ENCODE data around the gene ZNF418. TPM values are rescaled to one million over a fixed set of nuclear protein-coding genes. Genes with fewer than 3 reads are reported as not detected.

ZNF418 gene
- total RNA-seq, 2 experiments from 2014 or later, result 0.57 to 1.5 TPM

- no peaks in the 10 kb centered on the region; the same call in 1 of the 2 replicates for H4K20me1 ChIP-seq (ENCODE audit: insufficient read depth, low read length)
- peaks cover 27% of the 10 kb centered on the region; the same call in 1 of the 2 replicates for H3K79me2 ChIP-seq (ENCODE audit: insufficient read depth, low read depth, low read length)
- no peaks in the 10 kb centered on the region for H3K9me2 ChIP-seq (ENCODE audit: insufficient read depth, low read length)
- peaks cover 80% of the 10 kb centered on the region for H3K36me3 ChIP-seq (ENCODE audit: insufficient read depth, low read length)
- no peak for DNase-seq (ENCODE audit: low spot score)
- no peaks in the 10 kb centered on the region for H3K9me3 ChIP-seq (ENCODE audit: low read length)
- no peak overlapping the region for H3K4me2 ChIP-seq (ENCODE audit: low read length)
- POLR2A ChIA-PET, result no interaction called here
- H3K27ac ChIP-seq (ENCODE audit: low read depth, low read length, poor library complexity, severe bottlenecking), result no peak overlapping the region
- TF ChIP-seq EZH2phosphoT487 (IDR thresholded peaks at IDR 0.05; ENCODE audit: borderline replicate concordance, low read depth, low read length) (no peak), CTCF (conservative IDR thresholded peaks at IDR 0.05; ENCODE audit: low read length) (no peak)
- BruUV-seq (replicated peaks), result no TSS peak
- H2AFZ ChIP-seq (ENCODE audit: low read length), result no peak overlapping the region
- no peak overlapping the region for H3K4me3 ChIP-seq (ENCODE audit: low read depth, low read length, poor library complexity, severe bottlenecking)
- H3K4me1 ChIP-seq (ENCODE audit: insufficient read depth, low read length, poor library complexity, severe bottlenecking), result no peaks in the 10 kb centered on the region
- intact Hi-C loops (cut with micrococcal nuclease; ENCODE audit: unreplicated experiment), result no loop called here
- CTCF ChIA-PET (ENCODE audit: unreplicated experiment), result no interaction called here
These were observed 62.8 kb downstream of the ZNF418 start for GRCh38 chr19:57872450-57872849.

Other genes starting within 250 kb of the ZNF418 start
- gene ZNF154, start 226.2 kb downstream of the ZNF418 start, total RNA-seq (2014; rRNA removed; shearing (Covaris generic)), result not detected in 2 replicates
- not detected in 2 replicates for gene ZNF154, start 226.2 kb downstream of the ZNF418 start, total RNA-seq (2022)
- 9.2 and 10.8 TPM in 2 replicates for gene ZNF671, start 207.8 kb downstream of the ZNF418 start, total RNA-seq (2014; rRNA removed; shearing (Covaris generic))
- 9.8 and 11.4 TPM in 2 replicates for gene ZNF671, start 207.8 kb downstream of the ZNF418 start, total RNA-seq (2022)
- 17.3 and 36.0 TPM in 2 replicates for gene ZNF776, start 188.6 kb downstream of the ZNF418 start, total RNA-seq (2014; rRNA removed; shearing (Covaris generic))
- 19.6 and 20.6 TPM in 2 replicates for gene ZNF776, start 188.6 kb downstream of the ZNF418 start, total RNA-seq (2022)
- gene ZNF586, start 165.7 kb downstream of the ZNF418 start, total RNA-seq (2014; rRNA removed; shearing (Covaris generic)), result 19.7 and 21.6 TPM in 2 replicates
- 23.8 and 25.2 TPM in 2 replicates for gene ZNF586, start 165.7 kb downstream of the ZNF418 start, total RNA-seq (2022)
- gene ZNF552, start 120.5 kb downstream of the ZNF418 start, total RNA-seq (2014; rRNA removed; shearing (Covaris generic)), result 8.6 and 10.2 TPM in 2 replicates
- 11.4 and 12.5 TPM in 2 replicates for gene ZNF552, start 120.5 kb downstream of the ZNF418 start, total RNA-seq (2022)
- 19.8 and 20.2 TPM in 2 replicates for gene ZNF587B, start 105.1 kb downstream of the ZNF418 start, total RNA-seq (2014; rRNA removed; shearing (Covaris generic))
- gene ZNF587B, start 105.1 kb downstream of the ZNF418 start, total RNA-seq (2022), result 24.6 and 25.8 TPM in 2 replicates
- 22.7 and 25.0 TPM in 2 replicates for gene ZNF587, start 85.5 kb downstream of the ZNF418 start, total RNA-seq (2014; rRNA removed; shearing (Covaris generic))
- gene ZNF587, start 85.5 kb downstream of the ZNF418 start, total RNA-seq (2022), result 45.9 and 52.5 TPM in 2 replicates
- 27.4 and 30.4 TPM in 2 replicates for gene ZNF814, start 46.4 kb downstream of the ZNF418 start, total RNA-seq (2014; rRNA removed; shearing (Covaris generic))
- gene ZNF814, start 46.4 kb downstream of the ZNF418 start, total RNA-seq (2022), result 42.6 and 50.1 TPM in 2 replicates
- gene ZNF417, start 18.8 kb downstream of the ZNF418 start, total RNA-seq (2014; rRNA removed; shearing (Covaris generic)), result 21.4 and 28.6 TPM in 2 replicates
- gene ZNF417, start 18.8 kb downstream of the ZNF418 start, total RNA-seq (2022), result 20.6 and 24.0 TPM in 2 replicates
- 4.6 and 5.7 TPM in 2 replicates for gene ZNF256, start 12.3 kb upstream of the ZNF418 start, total RNA-seq (2014; rRNA removed; shearing (Covaris generic))
- 9.0 and 13.6 TPM in 2 replicates for gene ZNF256, start 12.3 kb upstream of the ZNF418 start, total RNA-seq (2022)
- not detected in 2 replicates for gene C19orf18, start 39.1 kb upstream of the ZNF418 start, total RNA-seq (2014; rRNA removed; shearing (Covaris generic))
- gene C19orf18, start 39.1 kb upstream of the ZNF418 start, total RNA-seq (2022), result not detected in 2 replicates
- gene ZNF606, start 67.4 kb upstream of the ZNF418 start, total RNA-seq (2014; rRNA removed; shearing (Covaris generic)), result 1.3 and 2.1 TPM in 2 replicates
- gene ZNF606, start 67.4 kb upstream of the ZNF418 start, total RNA-seq (2022), result 3.2 and 4.3 TPM in 2 replicates
- not detected in 2 replicates for gene ZSCAN1, start 98.6 kb upstream of the ZNF418 start, total RNA-seq (2014; rRNA removed; shearing (Covaris generic))
- gene ZSCAN1, start 98.6 kb upstream of the ZNF418 start, total RNA-seq (2022), result not detected in 2 replicates
- not detected in 2 replicates for gene ZNF135, start 123.9 kb upstream of the ZNF418 start, total RNA-seq (2014; rRNA removed; shearing (Covaris generic))
- not detected in 2 replicates for gene ZNF135, start 123.9 kb upstream of the ZNF418 start, total RNA-seq (2022)
- gene ZSCAN18, start 162.8 kb upstream of the ZNF418 start, total RNA-seq (2014; rRNA removed; shearing (Covaris generic)), result not detected in 2 replicates
- not detected in 2 replicates for gene ZSCAN18, start 162.8 kb upstream of the ZNF418 start, total RNA-seq (2022)
- gene ZNF329, start 215.4 kb upstream of the ZNF418 start, total RNA-seq (2014; rRNA removed; shearing (Covaris generic)), result 3.1 and 3.2 TPM in 2 replicates
- 3.1 and 3.4 TPM in 2 replicates for gene ZNF329, start 215.4 kb upstream of the ZNF418 start, total RNA-seq (2022)
- gene ZNF274, start 247.7 kb upstream of the ZNF418 start, total RNA-seq (2014; rRNA removed; shearing (Covaris generic)), result 36.4 and 68.3 TPM in 2 replicates
- 36.2 and 42.4 TPM in 2 replicates for gene ZNF274, start 247.7 kb upstream of the ZNF418 start, total RNA-seq (2022)